AG08396 (cell line): ENCODE results near the gene CLDN7.

Source experiments
- DNase-seq: peaks from one replicate; pipeline ENCODE4 v3.0.0; 2012; ENCODE audit warnings: low spot score, mixed read lengths

CLDN7 gene, protein sequence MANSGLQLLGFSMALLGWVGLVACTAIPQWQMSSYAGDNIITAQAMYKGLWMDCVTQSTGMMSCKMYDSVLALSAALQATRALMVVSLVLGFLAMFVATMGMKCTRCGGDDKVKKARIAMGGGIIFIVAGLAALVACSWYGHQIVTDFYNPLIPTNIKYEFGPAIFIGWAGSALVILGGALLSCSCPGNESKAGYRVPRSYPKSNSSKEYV

DNA sequence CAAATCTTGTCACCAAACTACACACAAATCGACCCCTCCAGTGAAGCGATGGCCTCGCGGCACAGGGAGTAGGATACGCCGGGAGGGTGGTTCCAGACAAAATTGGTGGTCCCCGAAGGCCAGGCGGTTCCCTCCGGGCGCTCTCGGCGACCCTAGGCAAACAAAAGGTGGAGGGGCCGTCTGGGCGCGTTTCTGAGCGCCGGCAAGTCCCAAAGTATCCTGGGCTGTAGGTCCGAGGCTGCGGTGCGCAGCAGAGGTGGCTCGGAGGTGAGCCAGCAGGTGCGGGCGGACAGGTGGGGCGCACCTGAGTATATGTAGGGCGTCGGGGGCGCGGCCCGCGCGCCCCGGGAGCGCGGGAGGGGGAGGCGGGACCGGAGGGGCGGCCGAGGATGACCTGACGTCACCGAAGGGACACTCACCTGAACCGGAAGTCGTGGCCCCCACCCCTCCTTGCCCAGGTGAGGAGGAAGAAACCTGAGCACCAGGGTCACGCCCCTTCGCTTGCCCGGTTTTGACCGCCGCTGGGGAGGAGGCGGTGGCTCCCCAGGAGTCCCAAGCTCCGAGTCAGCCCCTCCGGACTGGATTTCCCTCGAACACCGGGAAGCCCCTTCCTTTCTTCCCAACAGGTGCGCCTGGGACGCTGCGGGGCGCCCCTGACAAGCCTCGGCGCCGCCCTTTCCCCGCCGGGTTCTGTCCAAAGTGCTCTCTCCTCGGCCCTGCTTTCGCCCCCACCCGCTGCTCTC, at the start of gene CLDN7:
TSS of gene CLDN7 (minus strand) at position 287 of the 743 bp plus-strand sequence. CDS start 435 bp downstream, outside the sequence.
- peak; percentile 26 for DNase-seq

DNA sequence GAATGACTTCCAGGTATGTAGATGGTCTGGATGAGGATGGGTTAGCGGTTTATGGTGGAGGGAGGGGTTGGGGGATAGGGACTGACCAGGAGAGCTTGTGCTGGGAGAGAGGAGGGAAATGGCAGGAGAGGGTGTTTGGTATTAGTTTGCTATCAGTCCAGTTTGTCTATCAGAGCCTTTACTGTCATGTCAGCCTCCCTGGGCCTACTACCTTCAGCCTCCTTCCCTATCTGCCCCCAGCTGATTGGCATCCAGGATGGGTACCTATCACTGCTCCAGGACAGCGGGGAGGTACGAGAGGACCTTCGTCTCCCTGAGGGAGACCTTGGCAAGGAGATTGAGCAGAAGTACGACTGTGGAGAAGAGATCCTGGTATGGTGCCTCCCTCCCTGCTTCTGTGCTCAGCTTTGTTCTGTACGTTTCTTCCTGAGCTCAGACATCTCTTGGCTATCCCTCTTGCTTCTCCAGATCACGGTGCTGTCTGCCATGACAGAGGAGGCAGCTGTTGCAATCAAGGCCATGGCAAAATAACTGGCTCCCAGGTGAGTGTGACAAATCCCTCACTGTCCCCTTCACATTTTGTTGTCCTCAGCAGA, 48.9 kb upstream of the CLDN7 start:
- no peak for DNase-seq

DNA sequence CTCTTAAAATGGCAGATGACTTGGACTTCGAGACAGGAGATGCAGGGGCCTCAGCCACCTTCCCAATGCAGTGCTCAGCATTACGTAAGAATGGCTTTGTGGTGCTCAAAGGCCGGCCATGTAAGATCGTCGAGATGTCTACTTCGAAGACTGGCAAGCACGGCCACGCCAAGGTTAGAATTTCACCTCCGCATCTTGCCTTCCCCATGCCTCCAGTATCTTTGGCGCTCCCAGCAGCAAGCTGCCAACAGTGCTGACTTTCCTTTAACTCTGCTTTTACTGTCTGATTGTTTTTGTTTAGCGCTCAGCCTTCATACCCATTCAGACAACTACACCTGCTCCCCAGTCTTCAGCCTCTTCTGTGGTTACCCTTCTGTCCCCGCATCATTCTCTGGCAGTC, 47.4 kb upstream of the CLDN7 start:
- no peak for DNase-seq

DNA sequence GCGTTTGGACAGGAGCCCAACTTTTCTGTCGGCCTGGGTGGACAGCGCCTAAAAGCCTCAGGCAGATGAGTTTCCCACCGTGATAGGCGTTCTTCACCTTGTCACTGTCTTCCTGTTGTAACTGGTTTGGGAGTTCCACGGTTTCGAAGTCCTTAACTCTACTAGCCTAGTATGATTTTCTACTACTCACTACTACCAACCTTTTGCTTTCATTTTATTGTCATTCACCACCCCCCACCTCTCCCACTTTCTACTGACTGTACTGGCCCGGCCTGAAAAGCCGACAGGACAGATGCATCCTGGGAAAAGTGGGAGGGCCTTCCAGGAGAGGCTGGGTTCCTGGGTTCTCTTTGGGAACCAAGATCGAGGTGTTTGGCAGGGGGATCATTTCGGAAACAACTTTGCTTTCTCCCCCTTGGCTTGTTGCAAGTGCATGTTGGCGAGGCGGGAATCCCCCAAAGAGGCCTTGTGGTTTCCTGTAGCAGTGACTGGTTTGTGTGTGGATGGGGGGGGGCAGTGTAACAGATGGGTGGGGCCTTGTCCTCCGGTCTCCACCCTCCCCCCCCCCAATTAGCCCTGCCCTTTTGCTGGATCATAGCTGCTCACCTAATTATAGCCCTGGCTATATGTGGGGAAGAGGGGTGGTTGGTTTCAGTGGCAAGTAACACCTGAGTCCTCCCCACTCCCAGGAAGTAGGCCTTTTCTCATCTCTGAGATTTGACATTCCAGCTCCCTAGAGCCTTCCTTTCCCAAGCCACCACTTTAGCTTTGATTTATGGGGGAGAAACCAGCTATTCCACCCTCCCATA, 46.6 kb upstream of the CLDN7 start:
- DNase-seq, result peak; percentile 86

DNA sequence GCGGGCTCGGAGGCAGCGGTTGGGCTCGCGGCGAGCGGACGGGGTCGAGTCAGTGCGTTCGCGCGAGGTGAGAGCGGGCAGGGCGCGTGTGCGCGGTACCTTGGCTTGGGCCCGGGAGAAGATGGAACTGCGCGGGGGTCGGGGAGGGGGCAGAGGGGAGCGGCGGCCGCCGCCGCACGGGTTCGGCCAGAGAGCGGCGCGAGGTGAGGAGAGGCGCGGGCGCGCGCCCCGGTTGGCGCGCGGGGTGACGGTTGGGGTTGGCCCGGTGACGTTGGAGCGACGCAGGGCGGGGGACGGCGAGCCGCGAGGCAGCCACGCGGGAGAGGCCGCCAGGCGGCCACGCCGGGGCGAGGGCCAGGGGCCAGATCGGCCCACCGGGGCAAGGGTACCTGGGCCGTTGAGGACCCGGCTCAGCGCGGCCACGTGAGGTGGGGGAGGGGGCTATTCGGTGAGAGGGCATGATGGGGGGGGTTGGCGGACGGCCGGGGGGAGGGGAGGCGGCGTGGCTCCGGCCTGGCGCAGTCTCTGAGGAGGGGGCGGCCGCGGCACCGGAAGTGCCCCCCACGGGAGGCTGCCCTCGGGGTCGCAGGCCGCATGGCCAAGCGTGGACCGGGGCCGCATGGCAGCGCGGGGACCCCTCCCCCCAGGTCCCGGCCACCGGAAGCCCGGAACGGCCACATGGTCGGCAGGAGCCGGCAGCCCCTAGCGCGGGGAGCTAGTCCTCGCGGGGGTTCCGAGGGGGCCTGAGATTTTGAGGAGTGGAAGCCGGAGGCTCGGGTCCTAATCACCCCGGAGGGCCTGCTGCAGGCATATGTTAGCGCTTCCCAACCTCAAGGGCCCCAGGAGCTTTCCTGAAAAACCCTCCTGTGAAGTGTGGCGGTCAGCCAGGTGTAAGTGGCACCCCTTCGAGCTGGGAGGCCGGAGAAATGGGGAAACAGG, 45.7 kb upstream of the CLDN7 start:
- peak; percentile 68 for DNase-seq

DNA sequence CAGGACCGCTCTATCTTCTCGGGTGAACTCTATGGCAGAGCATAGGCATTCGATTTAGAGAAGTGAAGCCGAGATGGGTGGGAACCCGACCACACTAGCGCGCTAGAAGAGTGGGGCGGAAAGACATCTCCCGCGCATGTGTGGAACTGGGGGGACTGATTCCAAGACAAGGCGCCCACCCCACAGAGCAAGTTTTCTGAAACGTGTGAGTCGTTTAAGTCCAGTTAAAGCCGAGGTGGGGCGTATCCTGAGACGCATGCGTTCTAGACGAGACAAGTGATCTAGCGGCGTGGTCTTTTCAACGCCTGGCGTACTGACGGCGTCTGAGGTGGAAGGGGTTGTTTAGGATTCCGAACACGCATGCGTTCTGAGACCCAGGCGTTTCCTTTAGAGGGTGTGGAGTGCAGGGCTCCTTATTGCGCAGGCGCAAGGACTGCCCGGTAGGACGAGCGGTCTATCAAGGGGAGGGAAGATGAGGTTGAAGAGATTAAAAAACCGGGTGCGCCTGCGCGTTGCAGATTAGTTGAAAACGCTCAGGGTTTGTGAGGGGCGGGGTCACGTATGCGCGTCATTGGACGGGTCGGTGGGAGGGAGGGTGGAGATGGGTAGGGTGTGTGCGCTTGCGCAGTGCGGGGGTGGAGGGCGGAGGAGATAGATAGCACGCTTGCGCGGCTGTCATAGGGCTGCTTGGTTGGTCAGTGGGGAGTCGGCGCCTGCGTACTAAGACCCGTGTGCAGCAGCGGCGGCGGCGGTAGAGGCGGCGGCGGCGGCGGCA, 44.8 kb upstream of the CLDN7 start, which contains the start of gene EIF5A:
TSS of gene EIF5A (plus strand) at position 718 of the 775 bp plus-strand sequence. CDS start 2,008 bp downstream, outside the sequence.
- peak; percentile 100 for DNase-seq

DNA sequence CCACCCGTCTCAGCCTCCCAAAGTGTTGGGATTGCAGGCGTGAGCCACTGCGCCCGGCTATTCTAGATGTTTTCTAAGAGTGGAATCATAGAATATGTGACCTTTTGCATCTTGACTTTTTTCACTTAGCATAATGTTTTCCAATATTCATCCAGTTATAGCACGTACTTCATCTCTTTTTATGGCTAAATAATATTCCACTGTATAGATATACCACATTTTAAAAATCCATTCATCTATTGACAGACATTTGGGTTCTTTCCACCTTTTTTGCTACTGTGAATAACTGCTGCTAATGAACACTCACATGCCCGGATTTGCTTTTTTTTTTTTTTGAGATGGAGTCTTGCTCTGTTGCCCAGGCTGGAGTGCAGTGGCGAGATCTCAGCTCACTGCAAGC, 41.9 kb upstream of the CLDN7 start:
- no peak for DNase-seq

DNA sequence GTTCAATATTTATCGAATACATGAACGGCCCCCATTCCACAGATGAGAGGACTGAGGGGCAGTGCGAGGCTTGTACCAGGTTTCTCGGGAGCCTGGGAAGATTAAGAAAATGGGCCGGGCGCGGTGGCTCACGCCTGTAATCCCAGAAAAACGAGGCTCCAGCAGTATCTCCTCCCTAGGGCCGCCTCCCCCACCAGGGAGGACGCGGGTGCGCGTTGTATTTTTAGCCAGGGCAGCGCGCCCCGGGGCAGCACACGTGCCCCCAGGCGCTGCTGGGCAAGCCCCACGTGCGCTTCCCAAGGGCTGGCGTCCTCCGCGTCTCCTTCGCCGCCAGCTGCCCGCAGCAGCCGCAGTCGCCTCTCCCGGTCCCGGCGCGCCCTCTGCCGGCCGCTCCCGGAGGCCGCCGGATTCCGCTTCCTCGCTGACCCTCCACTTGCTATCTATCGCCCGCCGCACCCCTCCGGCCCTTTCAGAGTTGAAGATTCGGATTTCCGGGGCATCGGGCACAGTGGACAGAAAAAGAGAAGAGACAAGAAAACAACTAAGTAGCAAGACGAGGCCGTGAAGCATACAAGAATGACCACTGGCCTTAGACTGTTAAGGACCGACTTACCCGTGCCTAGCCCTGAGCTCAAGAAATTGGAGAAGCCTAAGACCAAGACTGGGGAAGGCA, 34.0 kb upstream of the CLDN7 start:
- peak; percentile 93 for DNase-seq

DNA sequence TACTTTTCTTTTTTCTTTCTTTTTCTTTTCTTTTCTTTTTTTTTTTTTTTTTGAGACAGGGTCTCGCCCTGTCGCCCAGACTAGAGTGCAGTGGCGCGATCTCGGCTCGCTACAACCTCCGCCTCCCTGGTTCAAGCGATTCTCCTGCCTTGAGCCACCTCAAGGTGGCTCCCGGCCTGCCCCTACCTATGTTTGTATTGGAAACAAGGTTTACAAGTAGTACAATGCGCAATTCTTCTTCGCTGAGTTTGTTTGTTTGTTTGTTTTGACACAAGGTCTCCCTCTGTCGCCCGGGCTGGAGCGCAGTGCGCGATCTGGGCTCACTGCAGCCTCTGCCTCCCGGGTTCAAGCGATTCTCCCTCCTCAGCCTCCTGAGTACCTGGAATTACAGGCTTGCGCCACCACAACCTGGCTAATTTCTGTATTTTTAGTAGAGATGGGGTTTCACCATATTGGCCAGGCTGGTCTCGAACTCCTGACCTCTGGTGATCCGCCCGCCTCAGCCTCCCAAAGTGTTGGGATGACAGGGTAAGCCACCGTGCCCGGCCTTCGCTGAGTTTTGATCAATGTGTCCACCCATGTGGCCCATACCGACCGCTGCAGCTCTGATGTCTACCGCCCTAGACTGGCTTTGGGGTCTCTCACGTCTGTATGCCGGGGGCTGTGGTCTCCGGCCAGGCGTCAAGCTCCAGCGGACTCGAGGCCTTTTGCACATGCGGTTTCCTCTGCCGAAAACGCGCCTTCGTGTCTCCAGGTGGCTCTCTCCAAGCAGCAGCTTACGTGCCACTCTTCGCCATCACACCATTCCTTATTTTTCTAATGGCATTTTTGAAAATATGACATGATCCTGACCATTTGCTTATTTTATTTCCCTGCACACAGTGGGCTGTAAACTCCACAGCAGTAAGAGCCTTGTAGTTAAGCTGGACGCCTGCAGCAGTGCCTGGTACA, 33.2 kb upstream of the CLDN7 start:
- no peak for DNase-seq

DNA sequence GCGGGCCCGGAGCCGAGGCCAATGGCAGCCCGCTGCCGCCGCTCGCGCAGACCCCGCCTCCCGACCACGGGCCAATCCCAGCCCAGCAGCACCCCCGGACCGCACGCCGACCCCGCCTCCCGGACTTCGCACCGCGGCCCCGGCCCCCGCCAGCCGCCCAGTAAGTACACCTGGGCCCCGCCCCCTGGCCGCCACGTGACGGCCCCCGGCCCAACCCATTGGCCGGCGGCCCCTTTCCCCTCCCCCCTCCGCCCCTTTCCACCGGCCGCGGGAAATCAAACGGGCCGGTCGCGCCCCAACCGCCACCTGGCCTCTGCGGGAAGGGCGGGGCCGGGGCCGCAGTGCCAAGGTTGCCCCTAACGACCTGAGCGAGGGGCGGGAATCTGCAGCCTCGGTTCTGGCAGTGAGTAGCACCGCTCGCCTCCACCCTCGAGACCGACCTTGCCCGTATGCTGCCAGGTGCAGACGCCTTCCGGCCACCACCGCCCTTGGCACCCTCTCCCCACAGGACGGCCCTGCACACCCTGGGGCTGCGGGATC, 32.4 kb upstream of the CLDN7 start, which contains the start of gene YBX2:
TSS of gene YBX2 (minus strand) at position 26 of the 540 bp plus-strand sequence. CDS start 139 bp downstream, outside the sequence.
- DNase-seq, result peak; percentile 78

DNA sequence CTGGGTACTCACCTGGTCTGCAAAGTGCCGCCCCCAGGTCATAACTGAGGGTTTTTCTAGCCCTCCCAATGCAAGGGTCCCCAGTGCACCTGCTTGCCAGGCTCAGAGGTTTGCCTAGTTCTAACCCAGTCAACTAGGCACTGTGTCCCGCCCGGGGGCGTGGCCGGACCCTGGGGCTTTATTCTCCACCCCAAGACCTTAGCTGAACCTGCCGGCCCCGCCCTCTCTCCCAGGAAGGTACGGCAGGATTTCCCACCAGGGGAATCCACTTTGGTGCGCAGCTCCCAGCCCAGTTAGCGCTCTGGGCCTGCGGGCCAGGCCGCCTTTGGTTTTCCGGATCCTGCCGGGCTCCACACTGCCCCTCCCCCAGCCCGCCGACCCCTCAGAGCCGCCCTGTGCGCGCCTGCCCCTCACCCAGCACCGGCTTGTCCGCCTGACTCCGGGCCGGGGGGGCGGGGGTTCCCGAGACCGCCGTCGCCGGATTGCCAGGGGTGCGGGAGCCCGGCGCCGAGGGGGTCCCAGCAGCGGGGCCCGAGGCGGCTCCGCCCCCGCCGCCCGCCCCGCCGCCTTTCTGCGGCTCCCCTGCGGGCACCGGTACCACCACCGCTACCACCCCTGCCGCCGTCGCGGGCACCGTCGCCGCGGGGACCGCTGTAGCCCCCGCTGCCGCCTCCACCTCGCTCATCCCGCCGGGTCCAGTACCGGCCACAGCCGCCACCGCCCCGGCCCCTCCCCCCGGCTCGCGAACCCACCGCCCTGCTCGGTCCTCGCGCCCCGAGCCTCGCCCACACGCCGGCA, 31.7 kb upstream of the CLDN7 start:
- no peak for DNase-seq

DNA sequence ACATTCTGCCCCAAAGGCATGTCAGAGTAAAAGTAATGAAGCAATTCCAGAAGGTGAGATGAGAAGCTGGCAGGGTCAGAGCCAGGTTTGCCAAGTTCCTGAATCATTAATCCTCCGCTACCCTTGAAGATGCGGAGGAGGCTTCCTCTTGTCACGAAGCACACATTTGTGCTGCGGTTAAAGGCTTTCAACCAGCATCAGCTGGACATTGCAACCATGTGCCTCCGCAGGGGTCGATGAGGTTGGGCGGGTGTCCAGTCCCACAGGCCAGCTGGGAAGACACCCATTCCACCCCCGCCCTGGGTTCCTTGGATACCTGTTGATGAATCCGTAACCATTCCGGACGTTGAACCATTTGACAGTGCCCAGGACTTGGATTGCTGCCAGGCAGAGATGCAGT, 30.9 kb upstream of the CLDN7 start:
- DNase-seq, result peak; percentile 6

DNA sequence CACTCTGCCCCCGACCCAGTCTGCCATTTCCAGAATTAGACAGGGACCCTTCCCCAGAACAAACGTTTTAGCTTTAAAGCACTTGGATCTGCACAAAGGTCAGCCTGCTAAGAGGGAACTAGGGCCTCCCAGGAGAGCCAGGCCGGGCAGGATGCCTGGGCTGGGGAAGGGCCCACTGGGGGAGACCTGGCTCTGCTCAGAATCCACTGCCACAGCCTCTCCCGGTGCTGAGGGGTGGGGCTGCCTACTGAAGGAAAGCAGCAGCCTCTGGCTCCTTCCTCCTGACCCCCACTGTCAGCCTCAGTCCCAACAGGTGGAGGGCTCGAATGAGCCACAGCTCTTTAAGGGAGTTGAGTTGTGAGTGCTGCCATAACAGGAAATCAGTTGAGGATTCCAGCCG, 30.5 kb upstream of the CLDN7 start:
- DNase-seq, result peak; percentile 14

DNA sequence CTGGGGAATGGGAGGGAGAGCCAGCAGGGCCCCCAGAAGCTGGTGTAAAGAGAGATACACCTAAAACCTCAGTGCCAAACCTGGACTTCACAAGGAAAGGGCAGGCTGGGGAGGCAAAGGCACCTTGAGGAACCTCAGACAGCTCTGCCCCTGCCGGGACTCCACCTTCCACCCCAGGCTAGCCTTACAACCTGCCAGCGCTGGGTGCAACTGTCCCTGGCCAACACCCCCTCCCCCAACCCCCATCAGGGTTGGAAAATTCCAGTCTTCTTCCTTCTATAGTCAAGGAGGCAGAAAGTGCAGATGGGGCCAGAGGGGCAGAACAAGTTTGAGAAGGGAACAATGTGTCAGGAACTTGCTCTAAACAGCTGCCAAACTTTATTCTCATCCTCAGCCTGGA, 29.9 kb upstream of the CLDN7 start:
- DNase-seq, result no peak

DNA sequence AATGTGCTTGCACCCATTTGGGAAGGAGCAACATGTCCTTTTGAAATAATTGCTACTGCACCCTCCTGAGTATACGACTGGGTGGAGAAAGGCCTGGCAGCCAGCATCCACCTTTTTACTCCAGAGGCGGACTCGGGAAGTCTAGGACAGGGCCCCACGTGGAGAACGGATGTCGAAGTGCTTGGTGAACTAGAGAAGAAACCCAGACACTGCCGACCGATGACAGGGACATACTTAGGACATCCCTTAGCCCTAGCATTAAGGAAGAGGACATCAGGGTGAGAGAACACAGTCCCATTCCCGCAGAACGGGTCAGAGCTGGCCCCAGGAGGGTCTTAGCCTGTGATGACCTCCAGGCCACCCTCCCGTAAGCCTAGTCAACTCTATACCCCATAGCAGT, 28.4 kb upstream of the CLDN7 start:
- DNase-seq, result no peak

DNA sequence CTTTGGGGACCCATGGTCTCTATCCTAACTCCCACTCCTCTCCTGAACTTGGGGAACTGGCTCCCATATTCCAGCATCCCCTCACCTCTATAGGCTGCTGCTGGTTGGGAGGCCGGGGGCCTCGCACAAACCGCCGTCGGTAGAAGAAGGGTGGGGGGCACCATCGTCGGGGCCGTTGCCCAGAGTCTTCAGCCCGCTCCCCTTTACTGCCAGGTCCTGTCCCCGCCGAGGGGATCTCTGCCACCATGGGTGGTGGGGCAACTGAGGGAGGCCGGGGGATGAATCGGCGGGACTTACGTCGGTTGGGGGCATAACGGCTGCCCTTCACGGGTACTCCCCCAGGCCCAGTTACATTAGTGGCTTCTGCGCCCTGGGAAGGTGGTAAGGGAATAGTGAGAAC, 27.9 kb upstream of the CLDN7 start:
- DNase-seq, result no peak

DNA sequence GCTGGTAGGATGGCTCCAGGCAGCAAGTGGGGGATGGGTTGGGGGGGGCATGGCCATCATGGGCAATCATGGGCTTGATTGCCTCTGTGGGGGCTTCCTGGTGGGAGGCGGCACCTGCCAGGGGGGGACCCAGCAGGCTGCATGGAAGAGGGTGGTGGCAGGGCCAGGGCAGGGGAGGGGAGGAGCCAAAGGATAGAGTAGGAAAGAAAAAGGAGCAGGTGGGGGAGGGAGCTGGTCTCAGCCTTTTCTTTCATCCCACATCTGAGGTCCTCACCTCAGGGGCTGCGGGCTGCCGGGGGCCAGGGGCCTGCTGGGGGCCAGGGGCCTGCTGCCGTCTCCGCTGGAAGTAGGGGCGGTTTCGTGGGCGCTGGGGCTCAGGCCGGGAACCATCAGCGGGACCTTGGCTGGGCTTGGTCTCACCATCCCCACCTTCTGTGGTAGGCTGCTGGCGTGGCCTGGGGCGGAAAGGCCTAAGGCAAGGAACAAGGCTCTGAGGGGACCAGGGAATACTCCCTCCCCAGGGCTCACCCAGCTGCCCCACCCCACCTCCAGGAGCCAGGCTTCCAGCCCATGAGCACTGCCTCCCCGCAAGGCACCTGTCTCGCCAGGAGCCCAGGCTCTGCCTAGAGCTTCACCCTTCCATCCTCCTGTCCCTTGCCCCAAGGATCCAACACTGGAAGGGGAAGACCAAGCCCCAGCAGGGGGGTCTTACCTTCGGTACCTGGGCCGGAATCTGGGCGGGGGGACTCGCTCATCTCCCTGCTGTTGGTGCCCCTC, 27.2 kb upstream of the CLDN7 start:
- no peak for DNase-seq
